COLO668 (cell line): ENCODE results near the gene UBE2J2.
A peak's percentile ranks its signal among the peaks of the same experiment; 100 is the strongest.
"Not testable (repeated sequence)": the region's sequence is repeated elsewhere in the genome, so short reads cannot be mapped to it uniquely, and the experiment has no call there.

Source experiments
- DNase-seq: peaks from one replicate; lab custom pipeline; 2025; ENCODE audit not compliant: unreplicated experiment; lab: John Stamatoyannopoulos, UW

Gene UBE2J2

GRCh38 chr1:1259540-1259939 is 14.1 kb downstream of the UBE2J2 start:
- no peak for DNase-seq

- DNase-seq = no peak
Measured at GRCh38 chr1:1259119-1259488, 14.6 kb downstream of the UBE2J2 start.

GRCh38 chr1:1256956-1257871 is 16.4 kb downstream of the UBE2J2 start:
- no peak for DNase-seq

- DNase-seq = no peak
Measured at GRCh38 chr1:1255611-1256010, 18.0 kb downstream of the UBE2J2 start.

GRCh38 chr1:1255078-1255477 is 18.6 kb downstream of the UBE2J2 start:
- no peak for DNase-seq

GRCh38 chr1:1254667-1254998 is 19.0 kb downstream of the UBE2J2 start:
- no peak for DNase-seq

- DNase-seq = no peak
Measured at GRCh38 chr1:1253972-1254666, 19.5 kb downstream of the UBE2J2 start.

- no peak for DNase-seq
Measured at GRCh38 chr1:1253314-1253713, 20.3 kb downstream of the UBE2J2 start.

- peak; percentile 77 for DNase-seq
Measured at GRCh38 chr1:1250786-1251284, 22.8 kb downstream of the UBE2J2 start.

- not testable (repeated sequence) for DNase-seq
Measured at GRCh38 chr1:1248009-1248913, 25.4 kb downstream of the UBE2J2 start.

GRCh38 chr1:1247341-1247913 is 26.2 kb downstream of the UBE2J2 start:
- no peak for DNase-seq

- no peak for DNase-seq
Measured at GRCh38 chr1:1246577-1247340, 26.9 kb downstream of the UBE2J2 start, which contains the start of gene C1QTNF12. Gene C1QTNF12, minus strand, starts transcription at chr1:1246722. Its CDS starts 32 bp downstream, at chr1:1246690.

GRCh38 chr1:1245817-1246576 is 27.7 kb downstream of the UBE2J2 start:
- DNase-seq = no peak

GRCh38 chr1:1245178-1245816 is 28.4 kb downstream of the UBE2J2 start:
- DNase-seq = no peak

- DNase-seq = no peak
Measured at GRCh38 chr1:1244192-1244811, 29.4 kb downstream of the UBE2J2 start.

GRCh38 chr1:1243807-1244191 is 29.9 kb downstream of the UBE2J2 start:
- DNase-seq = no peak

GRCh38 chr1:1243266-1243660 is 30.4 kb downstream of the UBE2J2 start:
- no peak for DNase-seq
